Gastrocnemius medialis (tissue), 4 donors: ENCODE measurements around the gene RNF4.

ENCODE experiments used
- CTCF ChIP-seq, 5 experiments: fragments of 450-650 bp in 3 of 5; fragments of 200-600 bp in 2 of 5; sonication (generic) in 2 of 5; IDR thresholded peaks in 4 of 5; conservative IDR thresholded peaks in 1 of 5; 1 replicate in 4 of 5; 2 replicates in 1 of 5; pipeline ENCODE4 v1.5.1; 2016 to 2019; ENCODE audit warnings: antibody characterized with exemption in 5 of 5, mild to moderate bottlenecking in 3 of 5, moderate library complexity in 3 of 5
- POLR2A ChIP-seq, 2 donors: fragments of 450-650 bp; IDR thresholded peaks; one replicate each; pipeline ENCODE4 v1.6.1; 2017; ENCODE audit warnings: antibody characterized with exemption in 2 of 2, mild to moderate bottlenecking in 2 of 2, moderate library complexity in 2 of 2

GRCh38 chr4:2465032-2465431 is 3.9 kb upstream of the RNF4 start:
- TF ChIP-seq CTCF (IDR thresholded peaks at IDR 0.05 in 4 of 5, conservative IDR thresholded peaks at IDR 0.05 in 1 of 5) (no peak), POLR2A (IDR thresholded peaks at IDR 0.05) (no peak)
